GM12864 (cell line): ENCODE results near the gene NOS1AP.

Source experiments
- DNase-seq: peaks from one replicate; pipeline ENCODE4 v3.0.0-alpha.2; 2011; ENCODE audit warnings: low read depth
- H3K4me3 ChIP-seq: 2 replicates; pipeline ENCODE4 v1.5.1; 2011; ENCODE audit warnings: mild to moderate bottlenecking, low read depth, low read length, control low read depth
- TF ChIP-seq, protein P1 (sequence below): IDR thresholded peaks from 2 replicates; pipeline ENCODE4 v1.5.1; 2011; ENCODE audit warnings: low read depth, mild to moderate bottlenecking, moderate library complexity, low read length, control low read depth, inconsistent platforms; ENCODE audit errors: missing control alignments

The NOS1AP gene

GRCh38 chr1:162300057-162300917, 230.8 kb downstream of the NOS1AP start:
- H3K4me3 ChIP-seq, result no peak overlapping the region
- DNase-seq, result no peak

DNA sequence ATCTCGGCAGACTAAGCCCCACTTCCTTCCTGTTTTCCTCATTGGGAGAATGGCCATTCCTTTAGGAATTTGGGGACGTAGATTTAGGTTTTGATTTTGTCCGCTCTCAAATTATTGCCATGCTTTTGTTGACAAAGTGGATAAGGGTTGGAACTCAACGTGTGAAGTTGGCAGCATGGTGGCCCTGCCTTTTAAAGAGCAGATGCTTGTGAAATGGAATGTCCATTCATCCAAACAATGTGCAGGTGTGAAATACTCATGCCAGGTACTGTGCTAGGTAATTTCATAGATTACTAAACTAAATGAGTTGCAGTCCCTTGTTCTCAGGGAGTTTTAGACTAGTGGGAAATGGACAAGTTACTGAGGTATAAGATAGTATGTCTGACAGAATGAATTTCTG, 232.2 kb downstream of the NOS1AP start:
- no peak for DNase-seq
- TF ChIP-seq, protein P1, sequence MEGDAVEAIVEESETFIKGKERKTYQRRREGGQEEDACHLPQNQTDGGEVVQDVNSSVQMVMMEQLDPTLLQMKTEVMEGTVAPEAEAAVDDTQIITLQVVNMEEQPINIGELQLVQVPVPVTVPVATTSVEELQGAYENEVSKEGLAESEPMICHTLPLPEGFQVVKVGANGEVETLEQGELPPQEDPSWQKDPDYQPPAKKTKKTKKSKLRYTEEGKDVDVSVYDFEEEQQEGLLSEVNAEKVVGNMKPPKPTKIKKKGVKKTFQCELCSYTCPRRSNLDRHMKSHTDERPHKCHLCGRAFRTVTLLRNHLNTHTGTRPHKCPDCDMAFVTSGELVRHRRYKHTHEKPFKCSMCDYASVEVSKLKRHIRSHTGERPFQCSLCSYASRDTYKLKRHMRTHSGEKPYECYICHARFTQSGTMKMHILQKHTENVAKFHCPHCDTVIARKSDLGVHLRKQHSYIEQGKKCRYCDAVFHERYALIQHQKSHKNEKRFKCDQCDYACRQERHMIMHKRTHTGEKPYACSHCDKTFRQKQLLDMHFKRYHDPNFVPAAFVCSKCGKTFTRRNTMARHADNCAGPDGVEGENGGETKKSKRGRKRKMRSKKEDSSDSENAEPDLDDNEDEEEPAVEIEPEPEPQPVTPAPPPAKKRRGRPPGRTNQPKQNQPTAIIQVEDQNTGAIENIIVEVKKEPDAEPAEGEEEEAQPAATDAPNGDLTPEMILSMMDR, result no peak
- H3K4me3 ChIP-seq, result no peak overlapping the region

More at GRCh38 chr1:162300057-162300917, 230.8 kb downstream of the NOS1AP start:
- TF ChIP-seq, protein P1, result no peak

- no peak overlapping the region for H3K4me3 ChIP-seq
- DNase-seq, result no peak
- TF ChIP-seq, protein P1, result no peak
These were observed 233.0 kb downstream of the NOS1AP start for GRCh38 chr1:162302306-162303003.

DNA sequence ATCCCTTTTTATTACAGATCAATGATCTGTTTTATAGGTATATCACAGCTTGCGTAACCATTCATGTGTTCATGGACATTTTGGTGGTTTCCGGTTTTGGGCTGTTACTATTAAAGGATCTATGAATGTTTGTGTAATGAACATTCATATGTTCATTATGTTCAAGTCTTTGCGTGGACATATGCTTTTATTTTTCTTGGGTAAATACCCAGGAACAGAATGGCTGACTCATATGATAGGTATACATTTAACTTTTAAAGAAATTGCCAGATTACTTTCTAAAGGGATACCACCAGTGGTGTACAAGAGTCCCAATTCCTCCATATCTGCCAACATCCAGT, 233.5 kb downstream of the NOS1AP start:
- TF ChIP-seq, protein P1, result no peak

DNA sequence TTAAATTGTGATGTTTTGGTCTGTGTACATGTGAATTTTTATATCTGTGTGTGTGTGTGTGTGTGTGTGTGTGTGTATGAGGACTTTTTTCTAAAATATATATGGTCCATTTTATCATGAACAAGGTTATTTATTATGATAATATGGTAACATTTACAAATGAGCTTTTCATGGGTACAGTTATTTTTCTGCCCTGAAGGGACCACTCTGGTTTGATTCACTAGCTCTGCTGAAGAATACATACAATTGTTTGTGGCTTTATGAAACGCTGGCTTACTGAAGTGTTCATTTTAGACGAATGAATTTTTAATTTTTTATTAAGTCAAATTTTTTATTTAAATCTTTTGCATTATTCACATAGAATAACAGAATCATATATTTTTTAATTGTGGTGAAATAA, 235.2 kb downstream of the NOS1AP start:
- TF ChIP-seq, protein P1, result no peak
- no peak overlapping the region for H3K4me3 ChIP-seq
- no peak for DNase-seq

More for the DNA sequence above, 233.5 kb downstream of the NOS1AP start:
- H3K4me3 ChIP-seq, result no peak overlapping the region
- DNase-seq, result no peak

GRCh38 chr1:162305969-162306368, 236.5 kb downstream of the NOS1AP start:
- H3K4me3 ChIP-seq, result no peak overlapping the region
- TF ChIP-seq, protein P1, result no peak
- DNase-seq, result no peak

GRCh38 chr1:162310337-162310736, 240.8 kb downstream of the NOS1AP start:
- TF ChIP-seq, protein P1, result no peak
- DNase-seq, result no peak
- no peak overlapping the region for H3K4me3 ChIP-seq
